HG03139 (cell line): ENCODE data around the gene PTGDR.

ENCODE experiments used
- ATAC-seq: cut with Tn5 transposase; IDR thresholded peaks from one replicate; pipeline ENCODE4 v1.9.1; 2021; ENCODE audit not compliant: unreplicated experiment

The PTGDR gene

GRCh38 chr14:52263190-52263589 lies 4.3 kb upstream of the PTGDR start:
- ATAC-seq, result no peak

DNA sequence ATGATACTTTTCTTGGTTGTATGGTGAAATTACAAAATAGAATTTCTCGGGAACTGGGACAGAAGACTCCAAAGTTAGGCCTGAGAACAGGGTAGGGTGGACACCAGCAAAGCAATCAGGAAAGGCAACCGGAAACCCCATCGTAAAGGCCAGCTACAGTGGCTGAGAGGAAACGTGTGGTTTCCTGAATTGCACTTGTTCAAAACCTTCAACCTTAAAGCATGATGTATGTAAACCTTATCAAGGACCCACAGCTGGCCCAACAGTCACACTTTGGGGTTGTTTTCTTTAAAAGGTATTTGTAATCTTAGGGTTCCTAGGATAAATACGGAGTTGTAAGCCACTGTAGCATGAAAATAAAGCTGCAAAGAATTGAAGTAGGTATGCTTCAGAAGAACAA lies 2.2 kb upstream of the PTGDR start:
- peak; percentile 78 for ATAC-seq

DNA sequence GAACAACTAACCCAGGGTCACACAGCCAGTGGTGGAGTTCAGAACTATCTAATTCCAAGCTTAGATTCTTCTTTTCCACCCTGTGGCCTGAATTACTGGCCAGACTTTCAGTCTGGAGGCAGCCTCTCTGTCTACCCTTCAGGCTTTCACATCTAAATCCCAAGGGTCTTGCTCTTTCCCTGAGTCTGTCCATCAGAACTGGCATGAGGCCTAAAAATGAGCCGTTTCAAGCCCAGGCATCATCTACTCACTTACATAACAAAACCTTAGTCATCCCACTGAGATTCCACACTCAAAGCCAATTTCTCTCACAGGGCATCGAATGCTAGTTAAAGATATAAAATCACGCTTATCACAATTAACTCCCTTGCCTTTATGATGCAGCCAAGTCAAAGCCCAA lies 1.3 kb upstream of the PTGDR start:
- ATAC-seq, result no peak

DNA sequence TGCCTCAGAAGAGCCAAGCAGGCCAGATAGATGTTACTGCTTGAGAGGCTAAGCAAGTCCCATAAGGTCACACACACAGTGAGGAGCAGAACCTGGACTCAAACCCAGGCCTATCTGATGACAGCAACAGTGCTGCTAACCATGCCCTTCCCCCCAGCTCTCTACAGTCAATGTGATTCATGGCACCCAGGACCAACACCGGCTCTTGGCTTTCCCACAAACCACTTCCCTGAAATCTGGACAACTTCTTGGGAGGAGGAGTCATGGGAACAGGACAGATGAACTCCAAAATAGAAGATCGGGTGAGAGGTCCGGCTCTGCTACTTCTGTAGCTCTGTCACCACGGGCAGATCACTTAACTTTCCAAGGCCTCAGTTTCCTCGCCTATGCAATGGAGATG lies 716 bp upstream of the PTGDR start:
- ATAC-seq, result no peak

- no peak for ATAC-seq
Observed at GRCh38 chr14:52268279-52269061, 972 bp downstream of the PTGDR start.

GRCh38 chr14:52269100-52269499 lies 1.6 kb downstream of the PTGDR start:
- ATAC-seq, result no peak

- ATAC-seq, result no peak
Observed at GRCh38 chr14:52269982-52270381, 2.5 kb downstream of the PTGDR start.

DNA sequence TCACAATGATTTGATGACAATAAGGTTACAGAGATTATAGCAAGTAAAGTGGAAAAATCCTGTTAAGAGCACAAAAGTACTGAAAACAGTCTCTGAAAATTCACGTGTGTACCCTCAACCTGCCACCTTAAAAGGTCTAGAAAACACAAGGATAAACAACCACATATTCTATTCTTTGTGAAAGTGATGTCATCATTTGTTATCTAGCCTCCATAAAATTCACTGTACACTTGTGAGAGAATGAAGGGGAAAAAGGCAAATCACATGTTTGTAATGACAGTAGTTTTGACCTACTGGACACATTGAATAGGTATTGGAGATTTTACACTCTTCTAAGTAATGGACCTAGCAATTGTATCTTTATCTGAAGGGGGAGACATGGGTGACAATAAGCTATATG lies 4.0 kb downstream of the PTGDR start:
- ATAC-seq, result no peak

DNA sequence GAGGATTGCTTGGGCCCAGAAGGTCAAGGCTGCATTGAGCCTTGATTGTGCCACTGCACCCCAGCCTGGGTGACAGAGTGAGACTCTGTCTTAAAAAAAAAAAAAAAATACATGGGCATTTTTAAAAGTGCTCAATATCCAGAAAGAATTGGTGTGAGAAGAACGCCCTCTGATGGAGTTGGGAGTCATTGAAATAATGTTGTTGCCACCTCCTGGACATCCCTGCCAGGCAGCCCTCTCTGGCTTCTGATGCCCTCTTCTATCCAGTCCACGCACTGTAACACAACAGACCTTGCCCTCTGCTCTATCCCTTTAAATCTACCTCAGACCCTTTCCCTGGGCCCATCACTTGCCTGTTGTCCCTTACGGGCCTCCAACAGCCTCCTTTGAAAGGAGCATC lies 4.9 kb downstream of the PTGDR start:
- ATAC-seq, result no peak

DNA sequence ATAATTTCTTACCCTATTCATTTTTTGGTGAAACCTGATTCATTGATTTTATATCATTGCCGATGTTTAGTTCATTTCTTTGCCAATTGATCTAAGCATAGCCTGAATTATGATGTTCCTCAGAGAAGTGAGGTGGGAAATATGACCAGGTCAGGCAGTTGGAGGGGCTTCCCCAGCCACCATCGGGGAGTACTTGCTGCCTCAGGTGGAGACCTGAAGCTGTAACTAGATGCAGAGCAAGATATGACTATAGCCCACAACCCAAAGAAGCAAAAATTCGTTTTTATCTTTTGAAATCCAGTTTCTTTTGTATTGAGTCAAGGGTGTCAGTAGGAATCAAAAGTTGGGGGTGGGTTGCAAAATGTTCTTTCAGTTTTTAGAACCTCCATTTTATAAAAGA lies 7.9 kb downstream of the PTGDR start:
- ATAC-seq, result no peak

GRCh38 chr14:52277552-52277951 lies 10.1 kb downstream of the PTGDR start:
- ATAC-seq, result no peak

- ATAC-seq, result no peak
Observed at GRCh38 chr14:52279408-52279807, 11.9 kb downstream of the PTGDR start.

GRCh38 chr14:52283099-52283498 lies 15.6 kb downstream of the PTGDR start:
- no peak for ATAC-seq

GRCh38 chr14:52286661-52287649 lies 19.5 kb downstream of the PTGDR start:
- no peak for ATAC-seq

DNA sequence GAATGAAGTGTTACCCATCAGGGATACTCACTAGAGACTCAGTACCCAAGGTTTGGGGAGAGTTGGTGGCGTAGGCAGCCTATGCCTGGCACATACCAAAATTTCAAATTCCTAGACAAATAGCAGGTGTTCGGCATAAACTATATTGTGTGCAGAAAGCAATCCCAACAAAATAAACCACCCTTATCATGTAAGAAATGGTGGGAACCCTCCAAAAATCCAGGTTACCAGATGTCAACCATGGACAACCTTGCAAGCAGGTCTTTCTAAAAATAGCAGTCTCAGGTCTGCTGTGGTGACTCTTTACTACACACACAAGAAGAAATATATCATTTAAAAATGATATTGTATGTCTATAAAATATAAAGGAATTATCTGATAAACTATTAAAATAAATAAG lies 28.9 kb downstream of the PTGDR start:
- no peak for ATAC-seq

DNA sequence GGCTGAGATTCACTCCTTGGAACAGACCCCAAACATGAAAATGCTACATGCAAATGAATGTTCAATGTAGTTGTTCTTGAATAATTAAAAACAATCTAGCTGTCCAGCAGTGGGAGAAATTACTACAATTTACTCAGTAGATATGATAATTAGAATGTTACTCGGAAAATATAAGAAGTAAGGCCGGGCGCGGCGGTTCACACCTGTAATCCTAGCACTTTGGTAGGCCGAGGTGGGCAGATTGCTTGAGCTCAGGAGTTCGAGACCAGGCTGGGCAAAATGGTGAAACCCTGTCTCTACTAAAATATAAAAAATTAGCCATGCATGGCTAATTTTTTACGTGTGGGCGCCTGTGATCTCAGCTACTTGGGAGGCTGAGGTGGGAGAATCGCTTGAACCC lies 31.3 kb downstream of the PTGDR start:
- no peak for ATAC-seq

DNA sequence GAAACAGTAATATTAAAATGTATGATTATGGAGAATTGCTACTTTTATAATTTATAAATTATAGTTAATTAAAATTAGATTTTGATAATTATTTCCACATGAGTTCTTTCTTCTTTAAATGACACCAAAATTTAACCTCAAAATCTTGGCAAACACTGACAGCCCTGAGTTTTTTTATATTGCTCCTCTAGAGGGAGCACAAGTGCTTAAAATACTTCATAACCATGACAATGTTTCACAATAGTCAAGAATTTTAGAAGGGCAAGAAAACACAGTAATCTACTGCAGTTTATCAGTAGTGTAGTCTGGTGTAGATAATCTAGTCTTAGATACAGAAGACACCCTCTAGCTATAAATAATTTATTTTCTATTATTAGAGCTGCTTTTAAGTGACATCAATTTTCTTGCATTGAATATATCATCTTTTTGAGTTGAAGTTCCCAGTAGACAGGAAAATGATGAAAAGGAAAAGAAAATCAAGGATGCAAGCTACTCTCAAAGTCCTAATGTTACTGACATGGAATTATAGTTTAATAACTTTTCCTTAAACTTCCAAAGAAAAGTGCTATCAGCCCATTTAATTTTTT lies 32.3 kb downstream of the PTGDR start:
- ATAC-seq, result no peak

DNA sequence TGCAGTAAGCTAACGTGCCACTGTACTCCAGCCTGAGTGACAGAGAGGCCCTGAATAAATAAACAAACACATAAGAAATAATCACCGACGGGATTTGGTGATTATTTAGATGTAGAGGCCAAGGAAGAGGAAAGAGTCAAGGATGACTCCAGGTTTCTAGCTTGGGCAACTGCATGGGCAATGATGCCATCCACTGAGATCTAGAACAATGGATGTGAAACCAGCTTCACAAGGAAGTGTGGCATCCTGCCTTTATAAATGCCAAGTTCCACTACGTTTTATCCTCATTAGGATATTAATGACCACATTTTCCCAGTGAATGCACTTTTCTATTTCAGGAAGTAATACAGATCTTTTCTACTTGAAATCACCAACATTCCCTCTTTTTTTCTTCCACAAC lies 35.7 kb downstream of the PTGDR start:
- no peak for ATAC-seq

GRCh38 chr14:52304248-52304904 lies 36.9 kb downstream of the PTGDR start:
- ATAC-seq, result no peak

- no peak for ATAC-seq
Observed at GRCh38 chr14:52305014-52305413, 37.5 kb downstream of the PTGDR start.

DNA sequence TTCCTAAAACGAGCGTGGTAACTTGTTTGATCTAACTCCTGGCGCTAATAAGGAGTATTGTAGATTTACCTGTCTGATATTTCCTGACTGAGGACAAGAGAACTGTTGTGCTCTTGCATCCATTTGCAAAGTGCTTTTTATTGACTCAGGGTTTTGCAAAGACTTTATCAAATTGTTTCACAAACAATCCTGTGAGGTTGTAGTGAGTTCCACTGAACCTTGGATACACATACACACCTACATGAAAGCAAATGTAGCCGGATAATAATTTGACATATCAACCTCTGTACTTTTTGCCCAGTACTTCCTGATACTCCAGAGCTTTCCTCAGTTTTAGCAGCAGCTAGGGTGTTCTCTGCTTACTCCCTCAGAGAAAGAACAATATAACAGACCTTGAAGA lies 39.9 kb downstream of the PTGDR start:
- no peak for ATAC-seq
